CD4-positive, alpha-beta T cell treated with Interleukin-15 for 1 hour (primary cell): ENCODE measurements around the gene PLEKHA6.

ENCODE experiments used
- DNase-seq: peaks from one replicate; pipeline ENCODE4 v3.0.0-alpha.2; 2020

PLEKHA6 gene

DNA sequence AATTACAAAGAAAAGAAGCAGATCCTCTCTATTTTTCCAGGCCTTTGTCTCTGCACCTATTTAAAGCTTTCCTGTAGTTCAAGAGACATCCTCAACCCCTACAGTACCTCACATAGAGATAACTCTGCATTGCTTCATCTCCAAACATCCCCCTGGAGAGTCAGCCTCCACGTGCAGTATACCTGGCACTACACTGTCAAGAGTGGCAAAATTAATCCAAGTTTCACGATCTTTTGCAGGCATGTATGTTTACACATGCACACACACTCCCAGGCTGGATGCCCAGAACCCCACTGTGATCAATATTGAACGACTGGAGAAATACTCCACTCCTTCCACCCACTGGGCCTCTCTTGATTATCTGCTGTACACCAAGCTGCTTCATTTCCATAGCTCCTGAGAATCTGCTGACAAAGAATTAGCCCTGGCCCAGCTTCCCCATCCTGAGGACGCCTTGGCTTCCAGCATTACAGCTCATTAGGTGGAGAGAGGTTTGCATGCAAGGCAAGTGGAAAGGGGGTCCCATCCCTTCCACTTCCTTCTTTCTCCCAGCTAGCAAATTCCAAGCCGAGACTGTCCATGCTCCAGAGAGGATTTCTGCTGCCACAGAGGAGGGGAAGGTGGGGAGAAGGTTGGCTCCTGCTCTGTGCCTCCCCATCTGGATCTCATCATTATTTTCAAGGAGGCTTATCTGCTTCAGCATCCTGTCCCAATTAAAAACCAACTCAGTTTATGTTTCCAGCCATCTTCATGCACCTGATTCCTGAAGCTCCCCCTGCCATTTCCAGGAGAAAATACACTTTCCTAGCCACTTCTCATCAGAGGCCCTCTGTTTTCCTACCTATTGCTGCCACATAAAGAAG, 79.4 kb downstream of the PLEKHA6 start:
- DNase-seq: no peak

DNA sequence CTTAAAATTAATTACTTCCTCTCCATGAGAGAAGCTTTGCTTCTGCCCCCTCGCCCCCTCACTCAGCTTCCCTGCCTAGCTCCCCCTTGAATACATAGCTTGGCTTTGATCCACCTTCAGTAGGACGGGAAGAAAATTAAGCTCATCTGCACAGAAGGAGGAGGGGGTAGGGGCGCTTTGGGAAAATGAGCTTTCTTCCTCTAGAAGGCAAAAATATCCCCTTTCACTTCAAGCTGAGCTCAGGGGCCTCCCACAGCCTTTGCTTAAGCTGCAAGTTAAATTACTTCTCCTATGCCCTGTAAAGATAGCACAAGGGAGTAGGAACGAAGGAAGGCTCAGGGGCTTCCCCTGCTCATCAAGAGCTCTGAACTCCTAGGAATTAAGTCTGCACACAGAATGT, 80.8 kb downstream of the PLEKHA6 start:
- DNase-seq: no peak

DNA sequence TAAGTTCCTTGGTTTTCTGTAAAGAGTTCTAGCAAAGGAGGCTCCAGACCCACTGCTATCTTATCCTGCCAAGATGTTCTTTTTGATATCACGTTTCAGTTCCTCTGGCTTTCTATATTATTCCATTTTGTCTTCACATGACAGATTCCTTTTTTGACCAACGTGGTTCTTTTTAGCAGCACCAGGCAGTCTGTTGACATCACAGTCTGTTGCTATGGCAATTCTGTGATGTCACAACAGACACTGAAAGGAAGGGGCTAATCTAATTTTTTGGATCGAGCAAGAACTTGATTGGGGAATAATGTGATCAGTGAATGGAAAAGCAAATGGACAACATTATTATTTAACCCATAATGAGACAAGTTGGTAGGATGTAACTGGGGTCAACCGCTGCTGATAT, 81.5 kb downstream of the PLEKHA6 start:
- no peak for DNase-seq

DNA sequence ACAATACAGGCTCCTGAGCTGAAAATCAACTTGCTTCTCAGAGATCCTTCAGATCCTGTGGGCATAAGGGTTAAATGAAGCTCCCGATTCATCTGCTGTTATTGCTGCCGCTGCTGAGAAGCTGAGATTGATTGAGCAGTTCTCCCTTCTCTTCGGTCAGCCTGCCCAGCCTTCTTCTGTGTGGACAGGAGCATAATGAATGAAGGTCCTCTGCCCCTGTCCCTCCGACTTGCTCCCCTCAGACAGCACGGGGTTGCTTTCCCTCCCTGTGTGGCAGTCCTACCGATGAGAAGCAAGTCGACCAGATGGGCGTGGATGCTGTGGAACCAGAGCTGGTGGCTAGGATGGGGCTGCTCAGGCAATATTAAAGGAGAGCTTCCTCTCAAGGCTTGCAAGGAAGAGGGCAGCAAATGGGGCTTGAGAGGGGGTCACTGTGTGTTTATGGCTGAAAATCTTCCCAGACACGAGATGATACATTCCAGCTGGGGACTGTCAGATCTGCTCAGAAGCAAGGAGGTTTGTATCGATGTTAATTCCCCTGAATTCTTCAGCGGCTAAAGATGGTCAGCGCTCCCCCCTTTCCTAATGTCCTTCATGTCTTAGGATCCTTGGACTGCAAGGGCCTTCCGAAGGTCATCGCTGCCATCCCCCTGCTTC, 82.0 kb downstream of the PLEKHA6 start:
- DNase-seq: no peak

DNA sequence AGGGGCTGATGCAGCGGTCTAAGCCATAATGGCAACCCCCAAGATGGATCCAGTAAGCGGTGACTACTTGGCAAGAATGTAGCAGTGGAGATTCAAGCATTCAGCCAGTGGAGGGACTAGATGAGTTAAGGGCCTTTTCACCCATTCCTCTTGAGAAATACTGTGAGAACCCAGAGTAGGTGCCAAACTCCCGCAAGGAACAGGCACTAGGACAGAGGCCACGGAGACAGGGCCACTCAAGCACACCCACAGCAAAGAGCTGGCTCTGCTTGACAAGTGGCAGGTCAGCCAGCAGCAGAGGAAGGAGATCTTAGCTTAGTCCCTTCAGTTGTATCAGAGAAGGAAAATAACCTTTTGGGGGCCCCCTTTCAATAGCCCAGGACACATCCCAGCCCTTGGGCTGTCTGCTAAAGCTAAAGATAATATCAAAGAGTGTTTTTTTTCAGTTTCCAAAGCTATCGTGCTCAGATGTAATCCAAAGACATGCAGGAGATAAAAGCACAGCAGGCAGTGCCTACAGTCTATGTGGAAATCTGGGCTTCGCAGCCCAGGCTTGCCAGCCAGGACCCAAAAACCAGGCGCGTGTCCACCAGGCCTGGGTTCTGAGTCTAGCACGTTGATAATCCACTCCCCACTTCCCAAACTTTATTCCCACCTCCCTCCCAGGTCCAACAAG, 83.9 kb downstream of the PLEKHA6 start:
- DNase-seq: no peak

DNA sequence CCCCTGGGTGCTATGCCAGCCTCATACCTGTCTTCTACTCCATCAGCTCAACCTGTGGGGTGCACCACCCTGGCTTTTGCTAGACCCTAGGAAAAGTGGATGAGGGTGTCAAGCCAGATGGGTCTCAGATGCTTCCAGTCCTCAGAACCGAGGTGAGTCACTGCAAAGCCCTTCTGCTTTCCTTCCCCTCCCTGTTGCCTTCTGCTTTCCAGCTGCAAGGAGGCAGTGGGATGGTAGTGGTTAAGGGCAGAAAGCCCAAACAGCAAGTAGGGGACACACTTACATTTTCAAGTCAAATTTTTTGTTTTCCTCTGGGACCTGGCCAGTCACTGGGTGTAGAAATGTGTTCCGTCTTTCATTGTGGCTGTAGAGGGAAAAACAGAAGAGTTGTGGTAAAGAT, 85.3 kb downstream of the PLEKHA6 start:
- DNase-seq: no peak

DNA sequence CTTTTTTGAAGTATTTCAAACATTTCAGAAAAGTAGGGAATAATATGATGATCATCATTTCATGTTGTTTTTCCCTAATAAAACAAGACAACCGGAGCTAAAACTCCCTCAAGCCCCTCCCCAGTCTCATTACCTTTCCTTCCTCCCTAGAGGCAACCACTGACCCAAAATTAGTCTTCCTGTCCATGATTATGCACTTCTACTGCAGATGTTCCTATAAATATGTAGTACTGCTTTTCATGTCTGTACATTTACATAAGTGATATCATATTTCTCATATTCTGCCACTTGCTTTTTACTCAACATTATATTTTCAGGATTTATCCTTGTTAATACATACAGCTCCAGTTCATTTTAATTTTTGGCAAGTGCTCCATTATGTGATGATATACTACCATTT, 87.2 kb downstream of the PLEKHA6 start:
- no peak for DNase-seq

DNA sequence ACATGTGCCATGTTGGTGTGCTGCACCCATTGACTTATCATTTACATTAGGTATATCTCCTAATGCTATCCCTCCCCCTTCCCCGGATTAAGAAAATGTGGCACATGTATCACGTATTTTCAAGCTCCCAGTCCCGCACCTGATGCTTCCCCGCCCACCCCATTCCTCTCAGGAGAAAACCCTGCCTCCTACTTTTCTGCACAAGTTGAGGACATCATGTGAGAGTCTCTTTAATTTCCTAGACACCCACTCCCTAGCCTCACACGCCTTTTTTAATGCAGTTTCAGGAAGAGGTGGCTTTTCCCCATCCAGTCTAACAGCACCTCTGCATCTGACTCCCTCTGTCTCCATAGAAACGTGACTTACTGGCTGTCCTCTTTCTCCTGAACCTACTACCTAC, 87.8 kb downstream of the PLEKHA6 start:
- no peak for DNase-seq

DNA sequence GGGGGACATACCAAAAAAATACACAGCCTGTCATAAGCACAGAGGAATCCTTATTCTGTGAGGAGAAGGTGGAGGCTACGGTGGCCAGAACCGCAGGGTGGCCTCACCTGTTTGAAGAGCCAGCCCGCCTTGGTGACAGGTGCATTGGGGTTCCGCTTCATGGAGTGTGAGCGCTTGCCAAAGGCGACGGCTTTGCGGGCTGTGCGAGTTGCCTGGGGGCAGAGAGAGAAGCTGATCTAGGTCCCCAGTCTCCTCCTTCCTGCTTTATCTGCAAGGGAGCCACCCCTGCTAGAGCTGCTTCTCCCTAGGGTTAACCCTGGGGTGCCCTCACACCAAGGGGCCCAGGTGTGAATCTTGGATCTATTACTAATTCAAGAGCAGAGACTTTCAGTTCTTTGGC, 91.6 kb downstream of the PLEKHA6 start:
- no peak for DNase-seq

DNA sequence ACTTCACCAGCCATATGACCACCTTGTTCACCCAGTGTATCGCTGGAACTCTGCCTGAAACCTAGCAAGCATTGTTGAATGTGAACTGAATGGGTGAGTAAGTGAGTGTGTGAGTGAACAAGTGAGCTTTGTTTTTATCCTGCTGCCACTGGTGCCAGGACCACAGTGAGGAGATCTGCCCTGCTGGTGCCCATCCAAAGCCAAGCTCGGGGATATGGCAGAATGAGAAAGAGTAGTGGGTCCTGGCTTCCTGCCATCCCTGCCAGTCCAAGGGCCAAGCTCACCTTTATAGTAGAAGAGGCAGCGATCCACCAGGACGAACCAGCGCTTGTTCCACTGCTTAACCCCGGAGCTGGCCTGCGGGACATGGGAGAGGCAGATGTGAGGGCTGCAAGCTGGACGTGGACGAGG, 92.5 kb downstream of the PLEKHA6 start:
- DNase-seq: no peak

DNA sequence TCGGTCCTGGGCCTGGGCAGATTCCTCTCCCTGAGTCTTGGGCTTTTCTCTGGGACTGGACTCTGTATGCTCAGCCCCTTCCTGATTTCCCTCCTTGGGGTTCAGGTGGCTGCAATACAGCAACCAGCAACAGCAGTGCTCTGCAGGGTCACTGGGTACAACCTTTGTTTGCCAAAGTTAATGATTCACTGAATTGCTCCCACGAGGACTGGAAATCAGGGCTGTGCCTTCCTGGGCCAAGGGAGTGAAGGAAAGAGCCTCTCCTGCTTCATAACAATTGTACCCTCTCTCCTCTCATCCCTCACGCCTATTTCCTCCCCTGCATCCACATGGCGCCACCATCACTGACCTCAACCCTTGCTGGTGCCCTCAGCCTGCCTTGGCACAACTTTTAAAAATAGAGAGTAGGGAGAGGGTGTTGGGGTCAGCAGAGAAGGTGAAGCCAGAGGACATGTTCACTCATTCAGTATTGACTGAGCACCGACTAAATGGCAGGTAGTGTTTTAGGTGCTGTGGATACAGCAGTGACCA, 93.2 kb downstream of the PLEKHA6 start:
- no peak for DNase-seq

DNA sequence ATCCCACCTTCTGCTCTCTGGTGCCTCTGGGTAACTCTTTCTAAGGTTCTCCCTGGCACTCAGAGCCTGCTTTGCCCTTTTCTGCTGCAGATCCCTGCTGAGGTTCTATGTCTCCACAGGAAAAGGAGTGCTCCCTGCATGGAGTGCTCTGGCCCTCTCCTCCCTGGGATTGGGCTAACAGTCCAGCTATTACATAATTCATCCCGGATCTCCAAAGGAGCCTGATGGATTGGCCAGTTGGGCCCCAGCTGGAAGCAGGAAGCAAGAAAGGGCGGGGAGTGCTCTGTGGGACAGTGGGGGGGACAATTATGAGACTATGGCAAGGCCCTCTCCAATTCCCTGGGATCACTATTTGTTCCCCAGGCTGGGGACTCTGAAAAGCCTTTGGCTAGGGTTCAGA, 94.1 kb downstream of the PLEKHA6 start:
- DNase-seq: no peak

DNA sequence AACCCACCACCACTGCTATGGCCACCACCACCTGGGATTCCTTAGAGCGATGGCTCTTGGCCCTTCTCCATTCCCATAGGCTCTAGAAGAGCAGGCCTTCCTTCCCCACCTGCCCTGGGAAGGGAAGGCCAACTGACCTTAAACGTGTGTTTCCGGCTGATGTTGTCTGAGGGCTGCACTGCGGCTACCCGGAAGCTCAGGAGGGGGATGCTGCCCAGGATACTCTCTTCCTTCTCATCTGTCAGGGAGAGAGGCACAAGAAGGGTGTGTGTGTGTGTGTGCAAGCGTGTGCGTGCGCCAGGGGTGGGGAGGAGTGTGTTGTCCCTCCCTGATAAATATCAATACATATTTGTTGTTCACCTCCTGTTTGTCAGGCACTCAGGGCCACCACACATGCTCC, 94.9 kb downstream of the PLEKHA6 start:
- DNase-seq: no peak

DNA sequence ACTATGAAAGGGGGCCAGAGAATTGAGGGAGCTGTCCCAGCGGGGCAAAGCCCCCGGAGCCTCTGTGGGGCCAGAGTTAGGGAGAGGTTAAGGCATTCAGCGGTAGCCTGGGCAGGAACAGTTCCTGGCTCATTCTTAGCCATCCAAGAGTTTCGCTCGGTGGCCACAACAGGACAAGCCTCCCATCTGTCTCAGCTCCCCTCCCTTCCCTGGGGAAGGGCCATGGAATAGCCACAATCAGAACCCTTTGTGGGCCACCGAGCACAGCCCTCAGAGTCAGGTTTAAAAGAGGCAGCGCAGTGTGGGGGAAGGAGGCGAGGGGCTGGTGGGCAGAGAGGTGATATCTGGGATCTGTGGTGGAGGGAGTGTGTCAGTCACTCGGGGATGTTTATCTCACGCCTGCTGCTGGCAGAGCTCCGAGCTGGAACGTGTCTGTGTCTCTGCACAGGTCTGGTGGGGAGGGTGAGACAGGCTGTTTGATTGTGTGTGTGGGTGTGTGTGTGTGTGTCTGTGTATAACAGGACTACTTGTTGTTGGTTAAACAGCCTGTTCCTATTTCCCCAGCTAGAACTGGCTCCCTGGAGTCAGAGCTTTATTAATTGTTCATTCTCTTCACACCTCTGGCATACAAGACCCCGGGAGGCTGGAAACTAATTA, 96.3 kb downstream of the PLEKHA6 start:
- DNase-seq: no peak

DNA sequence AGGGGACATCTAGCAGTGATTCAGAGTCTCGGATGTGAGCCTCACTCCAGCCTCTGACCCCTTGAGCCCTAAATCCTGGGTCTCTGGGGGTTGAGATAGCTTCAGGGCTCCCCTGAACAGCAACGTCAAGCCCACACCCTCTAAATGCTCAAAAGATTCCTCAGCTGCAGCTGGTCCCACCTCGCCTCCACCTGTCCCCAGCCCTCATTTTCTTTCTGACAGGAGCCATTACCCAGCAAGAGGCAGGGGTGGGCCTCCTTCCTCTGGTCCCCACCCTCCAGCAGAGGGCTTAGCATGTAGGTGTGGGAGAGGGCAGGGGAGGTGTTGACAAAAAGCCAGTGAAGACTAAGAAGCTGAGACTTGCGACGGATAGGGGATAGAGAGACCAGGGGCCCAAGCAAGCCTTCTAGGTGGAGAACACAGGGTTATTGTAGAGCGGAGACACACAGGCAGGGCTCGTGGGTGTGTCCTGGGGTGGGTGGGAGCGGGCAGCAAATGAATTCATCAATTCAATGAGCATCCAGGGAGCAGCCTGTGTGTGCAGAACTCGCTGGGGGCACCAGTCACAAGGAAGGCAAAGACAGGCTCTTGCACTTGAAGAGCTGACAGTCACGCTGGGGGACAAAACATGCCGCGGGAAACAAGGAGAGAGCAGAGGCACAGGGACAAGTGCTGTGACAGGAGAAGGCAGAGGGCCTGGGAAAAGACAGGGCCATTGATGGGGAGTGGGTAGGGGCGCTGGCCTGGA, 97.0 kb downstream of the PLEKHA6 start:
- DNase-seq: no peak

DNA sequence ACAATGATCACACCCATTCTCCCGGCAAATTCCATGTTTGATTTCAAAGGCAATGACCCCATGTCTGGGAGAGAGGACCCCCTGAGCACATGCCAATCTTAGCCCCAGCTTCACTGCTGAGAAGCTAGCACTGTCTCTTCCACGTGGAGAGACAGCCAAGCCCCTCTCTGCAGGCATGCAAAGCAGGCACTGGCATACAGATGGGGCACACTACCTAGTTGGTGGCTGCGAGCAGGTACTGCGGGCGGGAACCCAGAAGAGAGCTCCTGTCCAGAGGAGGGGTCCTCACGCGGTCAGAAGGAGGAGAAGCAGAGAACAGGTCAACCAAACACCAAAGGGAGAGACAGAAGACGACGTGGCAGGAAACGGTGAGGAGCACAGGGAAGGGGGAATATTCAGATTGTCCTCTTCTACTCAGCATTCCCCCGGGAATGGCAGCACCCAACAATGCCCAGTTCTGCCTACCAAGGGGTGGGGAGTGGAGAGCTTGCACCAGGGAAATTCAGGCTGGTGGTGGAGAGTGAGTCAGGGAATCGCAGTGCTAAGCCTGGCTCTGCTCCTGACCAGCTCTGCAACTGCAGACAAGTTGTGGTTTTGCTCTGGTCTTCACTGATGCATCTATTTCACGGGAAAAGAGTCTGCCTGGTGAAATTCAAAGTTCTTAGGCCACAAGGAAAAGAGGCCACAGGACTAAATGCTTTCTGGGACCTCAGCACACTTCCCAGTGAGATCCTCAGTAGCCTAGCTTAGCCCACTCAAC, 97.8 kb downstream of the PLEKHA6 start:
- DNase-seq: no peak

DNA sequence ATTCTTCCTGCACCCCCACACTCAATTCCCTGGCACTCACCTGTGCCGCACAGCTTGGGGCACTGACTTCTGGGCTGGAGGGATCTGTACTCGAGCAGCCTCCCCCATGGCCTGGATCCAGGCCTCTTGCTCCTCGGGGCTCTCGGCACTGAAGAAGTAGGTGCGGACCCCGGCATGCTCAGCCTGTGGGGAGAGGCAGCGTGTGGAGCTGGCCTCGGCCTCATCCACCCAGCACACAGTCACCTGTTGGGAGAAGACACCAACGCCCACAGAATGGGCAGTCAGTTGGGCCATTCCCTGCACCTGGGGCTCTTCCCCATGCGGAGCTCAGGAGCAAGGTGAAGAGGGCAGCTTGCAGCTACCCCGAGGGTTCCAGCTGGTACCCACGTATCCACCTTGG, 98.5 kb downstream of the PLEKHA6 start:
- DNase-seq: no peak

DNA sequence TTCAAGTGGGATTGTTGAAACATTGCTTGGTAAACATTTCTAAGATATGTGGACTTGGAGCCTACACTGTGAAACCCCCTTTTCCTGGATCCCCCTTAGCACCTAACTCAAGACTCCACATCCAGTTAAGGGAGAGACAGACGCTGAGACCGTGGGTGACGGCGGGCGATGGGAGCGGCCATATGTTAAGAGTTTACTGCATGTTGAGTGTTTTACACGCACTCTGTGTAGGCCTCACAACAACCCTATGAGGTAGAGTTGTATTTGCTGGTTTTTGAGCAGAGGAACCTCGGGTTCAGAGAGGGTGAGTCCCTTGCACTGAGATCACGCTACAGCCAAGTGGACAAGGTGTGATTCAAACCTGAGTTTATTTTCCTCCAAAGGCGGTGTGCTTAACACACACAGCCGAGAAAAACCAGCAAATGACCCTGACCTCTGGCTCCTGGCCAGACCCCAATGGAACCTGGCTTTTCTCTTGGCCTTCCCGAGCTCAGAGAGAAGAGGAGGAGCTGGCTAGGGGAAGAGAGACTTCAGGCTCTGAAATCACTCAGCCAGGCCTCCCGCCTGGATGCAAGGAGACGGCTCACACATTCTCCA, 99.0 kb downstream of the PLEKHA6 start:
- DNase-seq: no peak

DNA sequence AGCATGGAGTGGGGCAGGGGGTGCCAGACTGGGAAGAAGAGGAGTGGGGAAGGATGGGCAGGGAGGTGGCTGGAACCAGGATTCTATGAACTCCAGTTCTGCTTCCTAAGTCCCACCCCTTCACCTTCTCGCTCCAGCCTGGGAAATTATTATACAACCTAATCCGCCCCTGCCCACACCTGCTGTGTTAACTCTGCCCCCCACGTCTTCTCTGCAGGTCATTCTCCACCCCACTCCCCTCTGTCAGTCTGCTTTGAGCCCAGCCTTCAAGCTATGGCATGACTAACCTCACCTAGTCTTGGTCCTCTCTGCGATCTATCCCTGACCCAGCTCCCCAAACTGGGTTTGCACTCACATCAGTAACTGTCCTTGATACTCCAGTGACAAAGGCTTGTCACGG, 99.9 kb downstream of the PLEKHA6 start:
- no peak for DNase-seq

DNA sequence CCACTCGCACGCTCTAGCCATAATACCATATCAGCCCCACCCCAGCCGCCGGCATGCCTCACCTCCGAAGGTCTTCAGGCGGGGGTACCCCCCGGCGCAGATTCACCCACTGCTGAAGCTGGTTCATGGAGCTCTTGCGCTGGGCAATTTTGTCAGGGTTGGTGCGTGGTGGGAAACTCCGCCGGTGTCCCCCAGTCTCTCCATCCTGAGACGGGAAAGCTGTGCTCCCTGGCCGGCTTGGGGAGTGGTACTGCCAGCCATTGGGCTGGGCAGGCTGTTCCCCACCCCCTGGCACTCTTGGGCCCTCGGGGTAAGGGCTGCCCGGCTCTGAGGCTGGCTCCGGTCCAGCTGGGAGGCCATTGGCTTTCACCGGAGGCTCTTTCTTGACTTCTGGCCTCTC, 100.5 kb downstream of the PLEKHA6 start:
- DNase-seq: no peak
